CD4-positive, alpha-beta T cell (primary cell): ENCODE results near the gene NCL. TPM values are rescaled to one million over a fixed set of nuclear protein-coding genes. Genes with fewer than 3 reads are reported as not detected.

Experiments used
- ATAC-seq: fragments of 200-7000 bp; cut with Tn5 transposase; one replicate; pipeline ENCODE4 v1.10.0; 2022; ENCODE audit warnings: mild to moderate bottlenecking; ENCODE audit not compliant: poor library complexity
- CTCF ChIA-PET: fragments of 350-600 bp; sonication (Branson Sonifier 250); formaldehyde crosslinking; loops from one replicate; lab custom pipeline; 2021; ENCODE audit warnings: antibody characterized with exemption, inconsistent platforms; lab: Charles Lee
- POLR2A ChIA-PET: fragments of 350-600 bp; sonication (Branson Sonifier 250); formaldehyde crosslinking; loops from one replicate; lab custom pipeline; 2021; ENCODE audit warnings: antibody characterized with exemption, inconsistent platforms; lab: Charles Lee
- DNase-seq, 14 experiments: peaks; one replicate each; pipeline ENCODE4 v3.0.0-alpha.2; 2013 to 2020; ENCODE audit warnings: mixed read lengths in 2 of 14
- H3K27ac ChIP-seq, 2 donors: one replicate each; pipeline versions ENCODE4 v1.5.1 to v1.7.0; 2013; ENCODE audit warnings: low read length in 2 of 2, low read depth in 1 of 2, mild to moderate bottlenecking in 1 of 2
- H3K27me3 ChIP-seq, 2 experiments: 1 replicate in 1 of 2; 2 replicates in 1 of 2; pipeline versions ENCODE4 v1.6.1 to v1.7.0; 2013; ENCODE audit warnings: low read length in 2 of 2, control low read depth in 1 of 2, mild to moderate bottlenecking in 1 of 2, moderate library complexity in 1 of 2; ENCODE audit not compliant: insufficient read depth in 2 of 2, control insufficient read depth in 1 of 2
- H3K36me3 ChIP-seq: one replicate; pipeline ENCODE4 v1.6.1; 2013; ENCODE audit warnings: low read length, control low read depth; ENCODE audit not compliant: insufficient read depth
- H3K4me1 ChIP-seq: one replicate; pipeline ENCODE4 v1.6.1; 2013; ENCODE audit warnings: low read length, control low read depth; ENCODE audit not compliant: insufficient read depth
- H3K4me3 ChIP-seq: one replicate; pipeline ENCODE4 v1.5.1; 2013; ENCODE audit warnings: mild to moderate bottlenecking, low read length, moderate library complexity
- H3K9me3 ChIP-seq, 2 experiments: 1 replicate in 1 of 2; 2 replicates in 1 of 2; pipeline versions ENCODE4 v1.6.1 to v1.7.0; 2013; ENCODE audit warnings: low read length in 2 of 2, mild to moderate bottlenecking in 2 of 2, control low read depth in 1 of 2, moderate library complexity in 1 of 2; ENCODE audit not compliant: control insufficient read depth in 1 of 2, insufficient read depth in 1 of 2
- H3K27ac Mint-ChIP-seq: one replicate; pipeline ENCODE4 v1.8.0; 2020; ENCODE audit warnings: mixed read lengths
- H3K27me3 Mint-ChIP-seq: one replicate; pipeline ENCODE4 v1.8.0; 2021; ENCODE audit warnings: mixed read lengths
- H3K36me3 Mint-ChIP-seq: one replicate; pipeline ENCODE4 v1.8.0; 2021; ENCODE audit warnings: low read depth, mixed read lengths
- H3K4me1 Mint-ChIP-seq: one replicate; pipeline ENCODE4 v1.8.0; 2021; ENCODE audit warnings: low read depth, mixed read lengths
- H3K4me3 Mint-ChIP-seq: one replicate; pipeline ENCODE4 v1.8.0; 2020; ENCODE audit warnings: mild to moderate bottlenecking, mixed read lengths
- H3K9me3 Mint-ChIP-seq: one replicate; pipeline ENCODE4 v1.8.0; 2020; ENCODE audit warnings: mixed read lengths
- intact Hi-C, 2 experiments: fragments of 100-400 bp; cut with DNase I in 1 of 2; cut with micrococcal nuclease in 1 of 2; formaldehyde crosslinking; loops; one replicate each; pipeline versions ENCODE4 v1.15.1 to v1.9.0; 2023 to 2025; cut with DNase I, micrococcal nuclease
- total RNA-seq, 174 experiments: library from RNA in 2 of 174; stranded (reverse) in 2 of 174; gene quantifications; one replicate each; pipeline ENCODE4 v1.2.3 and lab custom pipeline; 2021 to 2026
- TF ChIP-seq, protein P1 (sequence below): fragments of 200-600 bp; IDR thresholded peaks from one replicate; pipeline ENCODE4 v1.8.0; 2022; ENCODE audit warnings: antibody characterized with exemption, mild to moderate bottlenecking

Gene NCL
- total RNA-seq, 2 experiments from 2014 or later, result 387 to 395 TPM

DNA sequence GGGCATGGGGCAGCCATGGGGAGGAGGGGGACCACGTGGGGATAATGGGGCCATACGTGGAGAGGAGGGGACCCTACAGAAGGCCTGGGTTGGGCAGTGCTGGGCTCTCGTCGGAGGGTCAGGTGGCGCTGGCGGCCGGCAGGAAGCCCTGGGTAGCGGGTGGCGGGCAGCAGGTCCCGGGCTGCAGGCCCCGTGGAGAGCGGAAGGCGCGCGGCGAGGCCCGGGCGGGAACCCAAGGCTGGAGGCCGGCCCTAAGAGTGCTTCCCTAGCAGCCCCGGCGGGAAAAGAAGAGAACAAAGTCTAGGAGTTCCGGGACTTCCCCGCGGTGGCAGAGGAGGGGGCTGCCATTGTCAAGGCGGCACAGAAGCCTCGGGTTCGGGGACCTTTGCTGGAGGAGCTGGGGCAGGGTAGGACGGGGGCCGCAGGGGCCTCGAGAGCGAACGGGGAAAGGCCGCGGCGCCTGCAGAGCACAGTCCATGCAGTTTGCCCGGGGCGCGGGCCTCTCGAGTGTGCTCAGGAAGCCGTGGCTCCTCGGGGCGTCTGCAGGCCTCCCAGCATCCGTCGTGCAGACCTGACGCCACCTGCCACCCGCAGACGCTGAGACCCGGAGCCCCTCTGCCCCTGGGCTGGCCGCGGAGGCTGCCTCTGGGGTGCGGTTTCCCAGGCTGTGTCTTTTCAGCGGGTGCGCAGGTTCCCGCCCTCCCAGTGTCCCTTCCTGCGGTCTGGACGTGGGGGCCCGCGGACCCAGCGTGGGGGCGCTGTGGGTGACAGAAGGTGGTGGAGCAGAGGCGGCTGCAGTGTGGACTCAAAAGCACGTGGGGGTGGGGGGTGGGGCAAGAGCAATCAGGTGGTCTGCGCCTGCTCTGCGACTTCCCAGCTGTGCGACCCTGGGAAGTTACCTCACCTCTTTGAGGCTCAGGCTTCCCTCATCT is 19.4 kb upstream of the NCL start:
- Mint-ChIP-seq H3K27ac (peak overlapping the region; percentile 87), H3K27me3 (no peaks in the 10 kb centered on the region), H3K9me3 (no peaks in the 10 kb centered on the region), H3K4me1 (peaks cover 11% of the 10 kb centered on the region), H3K4me3 (peak overlapping the region; percentile 86), H3K36me3 (no peaks in the 10 kb centered on the region)
- peaks cover 21% of the 10 kb centered on the region for H3K4me1 ChIP-seq
- TF ChIP-seq, protein P1, sequence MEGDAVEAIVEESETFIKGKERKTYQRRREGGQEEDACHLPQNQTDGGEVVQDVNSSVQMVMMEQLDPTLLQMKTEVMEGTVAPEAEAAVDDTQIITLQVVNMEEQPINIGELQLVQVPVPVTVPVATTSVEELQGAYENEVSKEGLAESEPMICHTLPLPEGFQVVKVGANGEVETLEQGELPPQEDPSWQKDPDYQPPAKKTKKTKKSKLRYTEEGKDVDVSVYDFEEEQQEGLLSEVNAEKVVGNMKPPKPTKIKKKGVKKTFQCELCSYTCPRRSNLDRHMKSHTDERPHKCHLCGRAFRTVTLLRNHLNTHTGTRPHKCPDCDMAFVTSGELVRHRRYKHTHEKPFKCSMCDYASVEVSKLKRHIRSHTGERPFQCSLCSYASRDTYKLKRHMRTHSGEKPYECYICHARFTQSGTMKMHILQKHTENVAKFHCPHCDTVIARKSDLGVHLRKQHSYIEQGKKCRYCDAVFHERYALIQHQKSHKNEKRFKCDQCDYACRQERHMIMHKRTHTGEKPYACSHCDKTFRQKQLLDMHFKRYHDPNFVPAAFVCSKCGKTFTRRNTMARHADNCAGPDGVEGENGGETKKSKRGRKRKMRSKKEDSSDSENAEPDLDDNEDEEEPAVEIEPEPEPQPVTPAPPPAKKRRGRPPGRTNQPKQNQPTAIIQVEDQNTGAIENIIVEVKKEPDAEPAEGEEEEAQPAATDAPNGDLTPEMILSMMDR, result no peak
- ATAC-seq, result peak; percentile 65
- no peaks in the 10 kb centered on the region for H3K36me3 ChIP-seq
- DNase-seq, result peak in 13 of 14 experiments; percentile 6 to 73 (median 32)
- intact Hi-C loops, result loop anchor here (2.0 to 5.0 kb wide), 4 partner anchors 19 to 119 kb away; partner anchors contain the start of gene NCL (in 2 of the 2)
- ChIA-PET POLR2A (interaction anchor here (0.8 to 5.4 kb wide), 10 partner anchors 13 to 224 kb away, joined by 3 to 174 read pairs (median 4); partner anchors contain the start of gene NCL), CTCF (interaction anchor here (0.7 to 3.0 kb wide), 14 partner anchors 8 to 74 kb away, joined by 3 to 23 read pairs (median 5); partner anchors contain the start of gene NCL)
- peak overlapping the region; percentile 70 to 88 for H3K27ac ChIP-seq
- no peaks in the 10 kb centered on the region for H3K27me3 ChIP-seq
- no peaks in the 10 kb centered on the region for H3K9me3 ChIP-seq
- peak overlapping the region; percentile 78 for H3K4me3 ChIP-seq

DNA sequence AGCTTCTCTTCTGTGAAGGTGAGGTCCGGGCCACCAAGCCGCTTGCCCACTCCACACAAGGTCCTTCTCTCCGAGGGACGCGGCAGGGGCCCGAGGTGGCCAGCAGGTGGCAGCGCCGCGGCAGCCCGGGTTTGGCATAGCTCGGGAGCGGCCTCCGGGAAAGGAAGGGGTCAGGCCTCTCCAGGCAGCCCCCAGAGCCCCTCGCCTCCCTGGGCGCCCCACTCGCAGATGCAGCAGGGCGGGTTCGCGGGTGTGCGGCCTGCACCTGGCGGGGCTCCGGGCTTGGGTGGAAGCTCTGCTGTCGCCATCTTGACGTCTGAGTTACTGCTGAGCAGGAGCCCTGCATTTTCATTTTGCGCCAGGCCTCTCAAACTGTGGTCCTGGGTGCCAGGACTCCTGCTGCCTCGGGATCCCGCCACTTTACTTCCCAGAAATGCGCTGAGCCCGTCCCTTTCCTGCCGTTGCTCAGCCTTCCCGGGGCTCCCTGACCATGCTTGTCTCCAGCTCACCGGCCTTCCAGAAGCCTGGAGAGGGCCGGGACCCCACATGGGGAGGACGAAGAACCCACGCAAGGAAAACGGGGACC is 18.6 kb upstream of the NCL start:
- TF ChIP-seq, protein P1, result peak; percentile 91
- ChIA-PET POLR2A (interaction anchor here (0.7 to 5.4 kb wide), 13 partner anchors 10 to 225 kb away, joined by 3 to 174 read pairs (median 5); partner anchors contain the start of genes NCL and PTMA), CTCF (interaction anchor here (0.7 to 3.0 kb wide), 16 partner anchors 9 to 118 kb away, joined by 3 to 23 read pairs (median 4); partner anchors contain the start of gene NCL)
- Histone ChIP-seq H3K9me3 (no peaks in the 10 kb centered on the region), H3K27me3 (no peaks in the 10 kb centered on the region), H3K36me3 (no peaks in the 10 kb centered on the region), H3K4me3 (peak overlapping the region; percentile 78), H3K4me1 (peaks cover 21% of the 10 kb centered on the region), H3K27ac (peak overlapping the region; percentile 70 to 88)
- intact Hi-C loops, result loop anchor here (1.0 to 5.0 kb wide), 5 partner anchors 18 to 119 kb away; partner anchors contain the start of gene NCL (in 2 of the 2)
- ATAC-seq (peak; percentile 77), DNase-seq (peak; percentile 46 to 85 (median 65))
- H3K27ac Mint-ChIP-seq, result peak overlapping the region; percentile 87
- peak overlapping the region; percentile 78 for H3K4me3 Mint-ChIP-seq
- no peaks in the 10 kb centered on the region for H3K9me3 Mint-ChIP-seq
- H3K27me3 Mint-ChIP-seq, result no peaks in the 10 kb centered on the region
- H3K36me3 Mint-ChIP-seq, result no peaks in the 10 kb centered on the region
- H3K4me1 Mint-ChIP-seq, result peaks cover 11% of the 10 kb centered on the region

DNA sequence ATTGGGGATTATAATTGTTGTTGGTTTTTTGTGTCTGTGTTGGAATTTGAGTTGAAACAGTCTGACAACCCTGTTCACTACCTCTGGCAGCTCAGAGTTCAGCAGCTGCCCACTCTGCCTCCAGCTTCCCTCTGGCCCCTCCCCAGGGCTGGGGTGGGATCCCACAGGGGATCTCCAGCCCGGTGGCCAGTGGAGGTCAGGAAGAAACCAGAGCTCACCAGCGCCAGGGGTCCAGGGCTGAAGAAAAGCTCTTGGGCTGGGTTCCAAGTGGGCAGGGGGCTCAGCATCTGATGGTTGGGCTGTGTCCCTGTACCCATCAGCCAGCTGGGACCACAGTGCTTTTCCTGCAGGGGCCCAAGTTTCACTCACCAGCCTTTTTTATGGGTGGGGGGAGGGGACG is 16.5 kb upstream of the NCL start:
- ATAC-seq (no peak), DNase-seq (no peak)
- peaks cover 5% of the 10 kb centered on the region for H3K4me1 Mint-ChIP-seq
- no peak overlapping the region for H3K27ac Mint-ChIP-seq
- Histone ChIP-seq H3K4me1 (peaks cover 21% of the 10 kb centered on the region), H3K27me3 (no peaks in the 10 kb centered on the region), H3K9me3 (no peaks in the 10 kb centered on the region), H3K36me3 (no peaks in the 10 kb centered on the region), H3K4me3 (no peak overlapping the region), H3K27ac (no peak overlapping the region)
- H3K9me3 Mint-ChIP-seq, result no peaks in the 10 kb centered on the region
- ChIA-PET POLR2A (interaction anchor here (5.4 kb wide), 1 partner anchor 15 kb away, joined by 174 read pairs; the partner anchor contains the start of gene NCL), CTCF (interaction anchor here (0.8 kb wide), 1 partner anchor 35 kb away, joined by 3 read pairs; no protein-coding TSS in a partner anchor)
- TF ChIP-seq, protein P1, result no peak
- no peak overlapping the region for H3K4me3 Mint-ChIP-seq
- no peaks in the 10 kb centered on the region for H3K36me3 Mint-ChIP-seq
- H3K27me3 Mint-ChIP-seq, result no peaks in the 10 kb centered on the region
- intact Hi-C loops, result loop anchor here in 1 of 2 experiments (5.0 kb wide), 1 partner anchor 122 kb away; no protein-coding TSS in a partner anchor
